Cardiac fibroblast (primary cell): ENCODE results near the gene NNMT.

Experiments
- DNase-seq, 2 donors: peaks; one replicate each; pipeline versions ENCODE4 v3.0.0 to v3.0.0-alpha.2; 2010; ENCODE audit warnings: low read depth in 2 of 2
- H3K4me3 ChIP-seq, 2 donors: replicated peaks in 1 of 2; 1 replicate in 1 of 2; 2 replicates in 1 of 2; pipeline ENCODE4 v1.5.1; 2011; ENCODE audit warnings: low read depth in 2 of 2, low read length in 2 of 2, mild to moderate bottlenecking in 2 of 2, moderate library complexity in 1 of 2
- TF ChIP-seq, protein P1 (sequence below): IDR thresholded peaks from one replicate; pipeline ENCODE4 v1.5.1; 2011; ENCODE audit warnings: low read depth, mild to moderate bottlenecking, low read length, inconsistent platforms

NNMT gene

DNA sequence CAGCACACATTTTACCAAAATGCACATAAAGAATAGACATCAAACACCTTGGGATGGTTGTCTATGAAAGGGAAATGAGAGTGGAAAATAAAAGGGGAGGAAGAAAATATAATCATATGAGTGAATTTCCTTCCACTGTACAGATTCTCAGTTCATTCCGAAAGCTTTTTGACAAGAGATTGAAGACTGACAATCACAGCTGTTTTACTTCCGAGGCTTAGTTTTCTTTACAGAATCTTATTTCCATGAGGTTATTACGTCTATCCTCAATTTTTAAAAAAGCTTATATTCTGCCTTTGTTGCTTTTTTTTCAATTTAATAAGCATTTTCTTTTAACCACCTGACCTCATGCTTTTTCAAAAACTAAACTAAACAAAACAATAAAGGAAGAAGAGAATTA is 12.8 kb upstream of the NNMT start:
- DNase-seq: no peak
- H3K4me3 ChIP-seq: no peak overlapping the region
- TF ChIP-seq, protein P1, sequence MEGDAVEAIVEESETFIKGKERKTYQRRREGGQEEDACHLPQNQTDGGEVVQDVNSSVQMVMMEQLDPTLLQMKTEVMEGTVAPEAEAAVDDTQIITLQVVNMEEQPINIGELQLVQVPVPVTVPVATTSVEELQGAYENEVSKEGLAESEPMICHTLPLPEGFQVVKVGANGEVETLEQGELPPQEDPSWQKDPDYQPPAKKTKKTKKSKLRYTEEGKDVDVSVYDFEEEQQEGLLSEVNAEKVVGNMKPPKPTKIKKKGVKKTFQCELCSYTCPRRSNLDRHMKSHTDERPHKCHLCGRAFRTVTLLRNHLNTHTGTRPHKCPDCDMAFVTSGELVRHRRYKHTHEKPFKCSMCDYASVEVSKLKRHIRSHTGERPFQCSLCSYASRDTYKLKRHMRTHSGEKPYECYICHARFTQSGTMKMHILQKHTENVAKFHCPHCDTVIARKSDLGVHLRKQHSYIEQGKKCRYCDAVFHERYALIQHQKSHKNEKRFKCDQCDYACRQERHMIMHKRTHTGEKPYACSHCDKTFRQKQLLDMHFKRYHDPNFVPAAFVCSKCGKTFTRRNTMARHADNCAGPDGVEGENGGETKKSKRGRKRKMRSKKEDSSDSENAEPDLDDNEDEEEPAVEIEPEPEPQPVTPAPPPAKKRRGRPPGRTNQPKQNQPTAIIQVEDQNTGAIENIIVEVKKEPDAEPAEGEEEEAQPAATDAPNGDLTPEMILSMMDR: no peak

DNA sequence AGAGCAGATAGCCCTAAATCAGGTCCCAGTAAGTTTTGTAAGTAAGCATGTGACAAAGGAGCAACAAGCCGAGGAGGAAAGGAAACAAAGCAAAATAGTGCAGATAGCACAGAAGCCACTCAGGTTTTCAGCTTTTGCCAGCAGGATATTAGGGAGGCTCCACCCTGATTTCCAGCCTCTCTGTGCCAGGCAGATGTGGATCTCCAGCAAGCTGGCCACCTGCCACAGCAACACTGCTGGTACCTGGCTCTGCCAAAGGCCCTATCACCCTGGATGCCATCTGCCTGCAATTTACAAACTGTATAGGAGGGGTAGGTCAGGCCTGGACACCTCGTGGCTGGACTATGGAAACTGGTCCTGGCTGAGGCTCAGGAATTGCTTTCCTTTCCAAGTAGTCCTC is 12.2 kb upstream of the NNMT start:
- no peak overlapping the region for H3K4me3 ChIP-seq
- no peak for DNase-seq
- TF ChIP-seq, protein P1: no peak

DNA sequence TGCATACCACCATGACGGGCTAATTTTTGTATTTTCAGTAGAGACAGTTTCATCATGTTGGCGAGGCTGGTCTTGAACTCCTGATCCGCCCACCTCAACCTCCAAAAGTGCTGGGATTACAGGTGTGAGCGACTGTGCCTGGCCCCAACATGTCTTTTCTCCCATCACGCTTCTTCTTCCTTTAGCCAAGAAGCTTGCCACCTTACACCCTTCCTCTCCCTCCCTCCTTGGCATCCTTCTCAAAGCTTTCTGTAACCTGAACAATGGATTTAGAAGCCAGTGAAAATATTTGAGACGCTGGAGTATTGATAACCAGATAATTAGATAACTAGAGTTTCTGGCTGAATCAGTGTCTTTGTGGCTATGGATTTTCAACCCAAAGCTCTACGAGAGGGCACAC is 11.3 kb upstream of the NNMT start:
- H3K4me3 ChIP-seq: no peak overlapping the region
- DNase-seq: no peak
- TF ChIP-seq, protein P1: no peak

DNA sequence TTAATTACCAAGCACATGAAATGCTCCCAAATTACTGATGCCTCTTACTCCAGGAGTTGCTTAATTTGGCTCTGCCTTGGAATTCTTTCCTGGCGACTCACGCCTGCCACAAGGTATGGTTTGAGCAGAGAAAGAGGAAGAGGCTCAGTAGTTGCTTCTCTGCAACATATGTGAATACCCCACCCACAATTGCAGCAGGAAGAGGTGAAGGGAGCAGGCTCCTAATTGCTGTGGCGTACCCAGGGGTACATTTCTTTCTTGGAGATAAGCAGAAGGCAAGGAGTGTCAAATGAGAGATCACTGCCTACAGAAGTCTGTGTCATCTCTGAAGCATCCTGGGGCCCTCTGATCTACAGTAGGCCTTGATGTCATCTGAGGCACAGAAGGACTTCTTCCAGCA is 10.6 kb upstream of the NNMT start:
- DNase-seq: peak; percentile 71 to 72
- H3K4me3 ChIP-seq: no peak overlapping the region
- TF ChIP-seq, protein P1: no peak

DNA sequence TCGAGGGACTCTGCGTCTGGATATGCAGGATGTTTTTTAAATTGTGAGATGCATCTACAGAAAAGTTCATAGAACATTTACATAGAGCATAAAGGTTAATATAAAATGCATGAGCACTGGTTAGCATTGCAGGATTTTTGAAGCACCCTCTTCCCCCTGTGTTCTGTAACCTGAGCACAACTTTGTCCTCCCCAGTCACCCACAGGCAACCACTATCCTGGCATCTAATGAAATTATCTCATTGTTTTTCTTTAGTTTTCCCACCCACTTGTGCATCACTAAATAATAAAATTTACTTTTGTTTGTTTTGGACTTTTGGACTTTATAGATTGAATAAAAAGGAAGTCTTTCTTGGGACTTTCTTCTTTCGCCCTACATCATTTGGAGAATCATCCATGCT is 10.0 kb upstream of the NNMT start:
- no peak for DNase-seq
- H3K4me3 ChIP-seq: no peak overlapping the region
- TF ChIP-seq, protein P1: no peak

DNA sequence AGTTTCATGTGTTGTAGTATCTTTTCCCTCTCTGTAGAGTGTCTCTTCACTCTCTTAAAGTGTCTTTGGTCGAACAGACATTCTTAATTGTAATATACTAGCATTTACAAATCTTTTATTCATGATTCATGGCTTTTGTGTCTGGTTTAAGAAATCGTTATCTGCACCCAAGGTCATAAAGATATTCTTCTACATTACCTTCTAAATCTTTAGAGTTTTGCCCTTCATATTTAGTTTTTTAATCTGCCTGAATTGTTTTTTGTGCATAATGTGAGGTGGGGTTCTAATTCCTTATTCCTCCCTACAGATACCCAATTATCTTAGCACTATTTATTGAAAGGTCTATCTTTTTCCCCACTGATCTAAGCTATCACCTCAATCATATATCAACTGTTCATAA is 9.0 kb upstream of the NNMT start:
- H3K4me3 ChIP-seq: no peak overlapping the region
- TF ChIP-seq, protein P1: no peak
- DNase-seq: no peak

DNA sequence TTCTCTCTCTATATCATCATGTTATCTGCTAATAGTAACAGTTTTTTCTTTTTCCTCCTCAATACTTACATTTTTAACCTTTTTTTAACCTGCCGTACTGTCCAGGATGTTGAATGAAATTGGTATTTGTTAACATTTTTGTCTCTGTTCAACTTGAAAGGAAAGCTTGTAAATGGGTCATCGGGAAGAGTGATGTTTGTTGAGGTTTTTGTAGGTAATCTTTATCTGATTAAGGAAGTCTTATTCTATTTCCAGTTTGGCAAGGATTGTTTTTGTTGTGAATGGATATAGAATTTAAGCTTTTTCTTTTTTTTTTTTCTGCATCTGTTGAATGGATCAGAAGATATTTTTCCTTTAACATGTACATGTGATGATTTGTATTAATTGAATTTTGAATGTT is 8.1 kb upstream of the NNMT start:
- H3K4me3 ChIP-seq: no peak overlapping the region
- TF ChIP-seq, protein P1: no peak
- DNase-seq: no peak
